Tibial artery (tissue), 4 donors: Measurements from ENCODE around the gene MED1.
"Not testable (repeated sequence)": the region's sequence is repeated elsewhere in the genome, so short reads cannot be mapped to it uniquely, and the experiment has no call there.

Experiments used
- DNase-seq, 2 donors: peaks; one replicate each; pipeline ENCODE4 v3.0.0-alpha.2; 2019
- H3K27ac ChIP-seq, 2 donors: fragments of 200-600 bp; sonication (generic) in 1 of 2; 1 replicate in 1 of 2; 2 replicates in 1 of 2; pipeline ENCODE4 v1.5.1; 2018 to 2019; ENCODE audit warnings: mild to moderate bottlenecking in 1 of 2
- H3K27me3 ChIP-seq, 2 donors: fragments of 200-600 bp; sonication (generic) in 1 of 2; one replicate each; pipeline versions ENCODE4 v1.5.1 to v1.6.0; 2016 to 2019
- H3K36me3 ChIP-seq, 3 donors: fragments of 200-600 bp; sonication (generic) in 2 of 3; one replicate each; pipeline ENCODE4 v1.5.1; 2016 to 2019; ENCODE audit warnings: mild to moderate bottlenecking in 2 of 3
- H3K4me1 ChIP-seq, 4 donors: fragments of 200-600 bp; sonication (generic) in 2 of 4; 1 replicate in 3 of 4; 2 replicates in 1 of 4; pipeline ENCODE4 v1.5.1; 2016 to 2019
- H3K4me3 ChIP-seq, 2 donors: fragments of 200-600 bp; sonication (generic) in 1 of 2; 1 replicate in 1 of 2; 2 replicates in 1 of 2; pipeline ENCODE4 v1.5.1; 2018 to 2019; ENCODE audit warnings: mild to moderate bottlenecking in 2 of 2
- H3K9me3 ChIP-seq, 3 donors: fragments of 200-600 bp; sonication (generic) in 1 of 3; one replicate each; pipeline ENCODE4 v1.5.1; 2016 to 2019
- CTCF ChIP-seq, 2 experiments: fragments of 200-600 bp in 1 of 2; fragments of 450-650 bp in 1 of 2; IDR thresholded peaks; one replicate each; pipeline ENCODE4 v1.5.1; 2017 to 2019; ENCODE audit warnings: antibody characterized with exemption in 2 of 2, mild to moderate bottlenecking in 1 of 2, moderate library complexity in 1 of 2
- intact Hi-C: fragments of 100-400 bp; cut with DNase I; formaldehyde crosslinking; loops from one replicate; pipeline ENCODE4 v1.15.0; 2023; ENCODE audit warnings: low total_unique reads

MED1 gene

DNA sequence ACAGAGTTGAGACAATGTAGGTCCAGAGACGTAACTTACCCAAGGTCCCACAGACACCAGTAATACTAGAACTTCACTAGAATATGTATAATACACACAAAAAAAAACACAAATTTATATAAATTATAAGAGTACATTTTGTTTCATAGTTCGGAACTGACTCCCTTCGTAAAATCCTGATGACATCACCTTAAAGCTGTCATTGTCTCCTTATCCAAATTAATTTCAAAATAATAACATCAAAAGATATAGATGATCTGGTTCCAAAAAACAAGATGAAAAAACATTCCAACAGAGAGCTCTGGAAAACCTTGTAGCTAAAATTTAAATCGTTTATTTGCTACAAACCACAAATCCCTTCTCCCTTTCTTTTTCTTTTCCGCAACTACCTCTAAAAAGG, 59.6 kb downstream of the MED1 start:
- no peaks in the 10 kb centered on the region for H3K9me3 ChIP-seq
- no peaks in the 10 kb centered on the region for H3K27me3 ChIP-seq
- TF ChIP-seq CTCF (IDR thresholded peaks at IDR 0.05): no peak
- DNase-seq: no peak
- no peak overlapping the region for H3K4me3 ChIP-seq
- no peak overlapping the region for H3K27ac ChIP-seq
- H3K4me1 ChIP-seq: peaks cover 0 to 41% (median 2%) of the 10 kb centered on the region in 4 donors
- intact Hi-C loops: no loop called here
- peaks cover 0 to 20% (median 12%) of the 10 kb centered on the region in 3 donors for H3K36me3 ChIP-seq

DNA sequence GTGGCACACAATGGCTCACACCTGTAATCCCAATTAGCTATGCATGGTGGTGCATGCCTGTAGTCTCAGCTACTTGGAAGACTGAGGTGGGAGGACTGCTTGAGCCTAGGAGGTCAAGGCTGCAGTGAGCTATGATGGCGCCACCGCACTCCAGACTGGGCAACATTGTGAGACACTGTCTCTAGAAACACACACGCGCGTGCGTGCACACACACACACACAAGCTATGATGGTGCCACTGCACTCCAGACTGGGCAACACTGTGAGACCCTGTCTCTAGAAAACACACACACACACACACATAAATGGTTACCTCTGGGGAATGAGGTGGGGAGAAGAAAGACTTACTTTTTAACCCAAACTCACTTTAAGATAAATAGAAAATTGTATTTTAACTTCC, 66.0 kb downstream of the MED1 start:
- TF ChIP-seq CTCF (IDR thresholded peaks at IDR 0.05): no peak
- intact Hi-C loops: no loop called here
- H3K36me3 ChIP-seq: peaks cover 0 to 20% (median 12%) of the 10 kb centered on the region in 3 donors
- H3K4me1 ChIP-seq: no peaks in the 10 kb centered on the region
- no peak overlapping the region for H3K4me3 ChIP-seq
- no peaks in the 10 kb centered on the region for H3K27me3 ChIP-seq
- H3K9me3 ChIP-seq: no peaks in the 10 kb centered on the region
- H3K27ac ChIP-seq: no peak overlapping the region
- DNase-seq: no peak

DNA sequence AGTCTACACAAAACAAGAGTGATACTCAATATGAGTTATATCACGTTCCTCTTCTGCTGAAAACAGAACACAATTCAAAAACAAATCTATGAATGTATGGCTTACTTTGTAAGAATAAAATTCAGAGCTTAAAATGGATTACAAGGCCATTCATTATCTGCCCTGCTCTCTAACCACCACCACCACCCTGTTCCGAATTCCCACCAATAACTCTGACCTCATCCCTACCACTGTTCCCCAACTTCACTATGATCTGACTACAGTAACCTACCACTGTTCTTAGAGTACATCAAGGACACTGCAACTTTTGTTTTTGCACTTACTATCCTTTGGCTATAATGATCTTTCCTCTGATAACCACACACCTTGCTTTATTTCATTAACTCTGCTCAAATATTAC, 70.9 kb downstream of the MED1 start:
- TF ChIP-seq CTCF (IDR thresholded peaks at IDR 0.05): no peak
- DNase-seq: no peak
- Histone ChIP-seq H3K36me3 (no peaks in the 10 kb centered on the region), H3K27ac (no peak overlapping the region), H3K27me3 (no peaks in the 10 kb centered on the region), H3K9me3 (no peaks in the 10 kb centered on the region), H3K4me3 (no peak overlapping the region), H3K4me1 (peaks cover 0 to 14% (median 3%) of the 10 kb centered on the region in 4 donors)
- intact Hi-C loops: no loop called here

GRCh38 chr17:39376434-39376833, 74.6 kb downstream of the MED1 start:
- Histone ChIP-seq H3K36me3 (no peaks in the 10 kb centered on the region), H3K27ac (no peak overlapping the region), H3K4me1 (peaks cover 0 to 14% (median 3%) of the 10 kb centered on the region in 4 donors), H3K9me3 (no peaks in the 10 kb centered on the region), H3K27me3 (no peaks in the 10 kb centered on the region), H3K4me3 (no peak overlapping the region)
- DNase-seq: no peak
- TF ChIP-seq CTCF (IDR thresholded peaks at IDR 0.05): no peak
- intact Hi-C loops: no loop called here

GRCh38 chr17:39367805-39368204, 83.3 kb downstream of the MED1 start:
- H3K27ac ChIP-seq, H3K27me3 ChIP-seq, H3K9me3 ChIP-seq, H3K4me3 ChIP-seq, DNase-seq, H3K36me3 ChIP-seq, intact Hi-C loops: not testable (repeated sequence)
- H3K4me1 ChIP-seq: peaks cover 0 to 33% (median 23%) of the 10 kb centered on the region in 4 donors

DNA sequence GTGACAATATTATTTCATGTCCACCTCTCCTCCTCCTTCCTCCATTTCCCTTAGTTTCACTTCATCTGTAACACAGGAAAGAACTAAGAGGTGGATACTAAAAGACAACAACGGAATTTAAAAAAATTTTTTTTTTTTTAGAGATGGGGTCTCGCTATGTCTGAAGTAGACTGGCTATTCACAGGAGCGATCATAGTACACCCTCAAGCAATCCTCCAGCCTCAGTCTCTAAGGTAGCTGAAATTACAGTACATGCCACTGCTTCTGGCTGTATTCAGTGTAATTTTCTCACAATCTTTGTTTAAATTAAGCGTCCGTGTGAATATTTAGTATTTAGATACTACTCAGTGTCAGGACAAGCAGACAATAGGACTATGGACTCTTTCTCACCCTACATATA, 85.2 kb downstream of the MED1 start:
- H3K4me3 ChIP-seq: no peak overlapping the region
- no peak for DNase-seq
- no peaks in the 10 kb centered on the region for H3K27me3 ChIP-seq
- H3K36me3 ChIP-seq: no peaks in the 10 kb centered on the region
- TF ChIP-seq CTCF (IDR thresholded peaks at IDR 0.05): no peak
- intact Hi-C loops: no loop called here
- H3K9me3 ChIP-seq: no peaks in the 10 kb centered on the region
- H3K4me1 ChIP-seq: peaks cover 0 to 40% (median 23%) of the 10 kb centered on the region in 4 donors
- peak overlapping the region; percentile 60 to 62 for H3K27ac ChIP-seq
